ENCODE measurements around the gene USP53.
A peak's percentile ranks its signal among the peaks of the same experiment; 100 is the strongest.

USP53 gene

GRCh38 chr4:119266153-119266552, 53.6 kb downstream of the USP53 start:
- Histone ChIP-seq H3K4me1 (ENCODE audit: control insufficient read depth, insufficient read depth, low read length) (no peaks in the 10 kb centered on the region), H3K9me3 (ENCODE audit: control insufficient read depth, insufficient read depth, low read depth, low read length) (no peaks in the 10 kb centered on the region), H3K4me3 (ENCODE audit: low read depth, low read length) (no peak overlapping the region), H3K36me3 (ENCODE audit: control insufficient read depth in 2 of 2, insufficient read depth in 1 of 2, low read length in 2 of 2) (peaks cover 2 to 53% of the 10 kb centered on the region in 2 experiments; a peak in 2 of 3 replicates), H3K27ac (ENCODE audit: extremely low read depth, low read depth, low read length) (no peak overlapping the region)
- ChIA-PET CTCF (no interaction called here), POLR2A (no interaction called here)
- TF ChIP-seq ZXDB (tag by site-specific recombination; IDR thresholded peaks at IDR 0.05) = no peak
- TF ChIP-seq ZNF184 (tag by site-specific recombination; IDR thresholded peaks at IDR 0.05) = no peak
- TF ChIP-seq ZNF785 (tag by site-specific recombination; IDR thresholded peaks at IDR 0.05) = no peak
- no peak for TF ChIP-seq ZNF155 (tag by site-specific recombination; IDR thresholded peaks at IDR 0.05)
- no peak for TF ChIP-seq ZNF138 (tag by site-specific recombination; IDR thresholded peaks at IDR 0.05; ENCODE audit: borderline replicate concordance)

GRCh38 chr4:119268466-119268865, 56.0 kb downstream of the USP53 start:
- Histone ChIP-seq H3K9me3 (ENCODE audit: control insufficient read depth, insufficient read depth, low read depth, low read length) (no peaks in the 10 kb centered on the region), H3K4me3 (ENCODE audit: low read depth, low read length) (no peak overlapping the region), H3K4me1 (ENCODE audit: control insufficient read depth, insufficient read depth, low read length) (no peaks in the 10 kb centered on the region), H3K27ac (ENCODE audit: extremely low read depth, low read depth, low read length) (no peak overlapping the region), H3K36me3 (ENCODE audit: control insufficient read depth in 2 of 2, insufficient read depth in 1 of 2, low read length in 2 of 2) (peaks cover 7 to 59% of the 10 kb centered on the region in 2 experiments)
- CTCF ChIA-PET = no interaction called here
- POLR2A ChIA-PET = no interaction called here
- TF ChIP-seq ZNF37A (tag by site-specific recombination; IDR thresholded peaks at IDR 0.05) (no peak), SP7 (tag by site-specific recombination; IDR thresholded peaks at IDR 0.05) (0 out of 2 replicates have a peak, but pooled peaks have one; percentile 25), ZBTB49 (tag by site-specific recombination; IDR thresholded peaks at IDR 0.05; ENCODE audit: low read depth) (no peak), PRDM6 (tag by site-specific recombination; IDR thresholded peaks at IDR 0.05) (peak; percentile 39; the same call in 1 of the 2 replicates), KLF8 (tag by site-specific recombination; IDR thresholded peaks at IDR 0.05) (no peak), ZNF558 (tag by site-specific recombination; IDR thresholded peaks at IDR 0.05) (no peak)

GRCh38 chr4:119271361-119272085, 59.0 kb downstream of the USP53 start:
- ChIA-PET CTCF (interaction anchor here (0.6 to 1.2 kb wide), 2 partner anchors 12 to 231 kb away, joined by 3 read pairs; no protein-coding TSS in a partner anchor), POLR2A (no interaction called here)
- H3K4me1 ChIP-seq (ENCODE audit: control insufficient read depth, insufficient read depth, low read length) = no peaks in the 10 kb centered on the region
- peaks cover 7 to 51% of the 10 kb centered on the region in 2 experiments for H3K36me3 ChIP-seq (ENCODE audit: control insufficient read depth in 2 of 2, insufficient read depth in 1 of 2, low read length in 2 of 2)
- H3K4me3 ChIP-seq (ENCODE audit: low read depth, low read length) = no peak overlapping the region
- H3K27ac ChIP-seq (ENCODE audit: extremely low read depth, low read depth, low read length) = no peak overlapping the region
- no peaks in the 10 kb centered on the region for H3K9me3 ChIP-seq (ENCODE audit: control insufficient read depth, insufficient read depth, low read depth, low read length)
- TF ChIP-seq TRIM28 (IDR thresholded peaks at IDR 0.05; ENCODE audit: borderline replicate concordance, low read length) (no peak), ZBTB26 (tag by site-specific recombination; optimal IDR thresholded peaks at IDR 0.05) (no peak), PRDM10 (tag by site-specific recombination; IDR thresholded peaks at IDR 0.05) (no peak), ZNF544 (tag by site-specific recombination; IDR thresholded peaks at IDR 0.05) (no peak), ZNF692 (tag by site-specific recombination; IDR thresholded peaks at IDR 0.05) (no peak), ZNF624 (tag by site-specific recombination; IDR thresholded peaks at IDR 0.05) (no peak), ZNF623 (tag by site-specific recombination; IDR thresholded peaks at IDR 0.05) (no peak), PBX3 (CRISPR knock-in tag; IDR thresholded peaks at IDR 0.05) (no peak), ZSCAN30 (tag by site-specific recombination; IDR thresholded peaks at IDR 0.05) (no peak)
